H1 (cell line): ENCODE measurements around the gene BCL2. TPM values are rescaled to one million over a fixed set of nuclear protein-coding genes. Genes with fewer than 3 reads are reported as not detected.

ENCODE experiments used
- CTCF ChIA-PET: fragments of 300-600 bp; sonication (Branson Sonifier 250); formaldehyde crosslinking; loops from one replicate; lab custom pipeline; 2021; ENCODE audit not compliant: partially characterized antibody; lab: Charles Lee
- POLR2A ChIA-PET: fragments of 300-600 bp; sonication (Branson Sonifier 250); formaldehyde crosslinking; loops from one replicate; lab custom pipeline; 2021; ENCODE audit warnings: inconsistent platforms; ENCODE audit not compliant: partially characterized antibody; lab: Charles Lee
- DNase-seq, 2 experiments: peaks; one replicate each; pipeline versions ENCODE4 v3.0.0 to v3.0.0-alpha.2; 2010 to 2022; ENCODE audit warnings: low spot score in 2 of 2, low read depth in 1 of 2, mixed read lengths in 1 of 2
- FAIRE-seq: peaks from 2 replicates; lab custom pipeline; 2011; peaks lifted over from hg19 to GRCh38; lab: Jason Lieb, UNC
- H2AFZ ChIP-seq: 2 replicates; pipeline ENCODE4 v1.8.1; 2012; ENCODE audit warnings: low read length, inconsistent platforms
- H2AK5ac ChIP-seq: 2 replicates; pipeline ENCODE4 v1.6.1; 2013; ENCODE audit warnings: low read depth, low read length
- H2BK120ac ChIP-seq: replicated peaks from 2 replicates; pipeline ENCODE3; 2013; ENCODE audit warnings: low read depth, low read length, inconsistent platforms
- H2BK12ac ChIP-seq: 2 replicates; pipeline ENCODE4 v1.6.1; 2013; ENCODE audit warnings: low read depth, low read length
- H2BK15ac ChIP-seq: 2 replicates; pipeline ENCODE4 v1.6.1; 2013; ENCODE audit warnings: low read length
- H2BK20ac ChIP-seq: 2 replicates; pipeline ENCODE4 v1.6.1; 2013; ENCODE audit warnings: low read length
- H2BK5ac ChIP-seq: 2 replicates; pipeline ENCODE4 v1.6.1; 2013; ENCODE audit warnings: low read depth, low read length
- H3K14ac ChIP-seq: 2 replicates; pipeline ENCODE4 v1.6.1; 2013; ENCODE audit warnings: inconsistent platforms; ENCODE audit not compliant: insufficient read length
- H3K18ac ChIP-seq: 2 replicates; pipeline ENCODE4 v1.6.1; 2013; ENCODE audit warnings: low read length; ENCODE audit errors: extremely low read depth
- H3K23ac ChIP-seq: 2 replicates; pipeline ENCODE4 v1.6.1; 2013; ENCODE audit warnings: inconsistent platforms; ENCODE audit not compliant: insufficient read length
- H3K23me2 ChIP-seq: 2 replicates; pipeline ENCODE4 v1.6.1; 2013; ENCODE audit warnings: low read depth, low read length
- H3K27ac ChIP-seq: 2 replicates; pipeline ENCODE4 v1.6.1; 2011; ENCODE audit warnings: low read depth, low read length, inconsistent platforms
- H3K27me3 ChIP-seq, 4 experiments: replicated peaks in 1 of 4; 1 replicate in 1 of 4; 2 replicates in 3 of 4; pipeline versions ENCODE4 v1.6.1 to v1.8.1; 2011 to 2013; ENCODE audit warnings: low read length in 3 of 4, mild to moderate bottlenecking in 3 of 4, inconsistent platforms in 2 of 4, mixed read lengths in 2 of 4, moderate library complexity in 1 of 4; ENCODE audit not compliant: control insufficient read depth in 3 of 4, insufficient read depth in 3 of 4; ENCODE audit errors: extremely low read depth in 1 of 4
- H3K36me3 ChIP-seq, 4 experiments: 2 replicates each; pipeline versions ENCODE4 v1.6.1 to v1.8.1; 2011 to 2013; ENCODE audit warnings: mild to moderate bottlenecking in 4 of 4, low read length in 3 of 4, moderate library complexity in 2 of 4, control low read depth in 1 of 4, inconsistent platforms in 1 of 4; ENCODE audit not compliant: insufficient read depth in 4 of 4, control insufficient read depth in 2 of 4
- H3K4ac ChIP-seq: replicated peaks from 2 replicates; pipeline ENCODE3; 2013; ENCODE audit warnings: low read length, low read depth, mixed read lengths, inconsistent platforms; ENCODE audit not compliant: insufficient read length
- H3K4me1 ChIP-seq, 4 experiments: replicated peaks in 1 of 4; 1 replicate in 1 of 4; 2 replicates in 3 of 4; pipeline versions ENCODE4 v1.6.1 to v1.8.1; 2011 to 2013; ENCODE audit warnings: low read length in 3 of 4, inconsistent platforms in 2 of 4, mixed read lengths in 1 of 4; ENCODE audit not compliant: insufficient read depth in 4 of 4, control insufficient read depth in 3 of 4
- H3K4me2 ChIP-seq, 2 experiments: 2 replicates each; pipeline versions ENCODE4 v1.6.1 to v1.8.1; 2011 to 2013; ENCODE audit warnings: low read depth in 2 of 2, low read length in 2 of 2, control low read depth in 1 of 2, inconsistent platforms in 1 of 2, mild to moderate bottlenecking in 1 of 2; ENCODE audit not compliant: insufficient read depth in 1 of 2
- H3K4me3 ChIP-seq, 4 experiments: fragments of 200-600, 300-600 bp in 1 of 4; sonication (generic), shearing (Covaris generic), sonication (Bioruptor Twin) in 1 of 4; 2 replicates each; pipeline versions ENCODE4 v1.5.1 to v1.8.1; 2011 to 2016; ENCODE audit warnings: low read length in 4 of 4, low read depth in 3 of 4, control low read depth in 2 of 4, inconsistent platforms in 2 of 4, mild to moderate bottlenecking in 2 of 4, mixed read lengths in 1 of 4, moderate library complexity in 1 of 4; ENCODE audit not compliant: insufficient read depth in 2 of 4; ENCODE audit errors: extremely low read depth in 1 of 4
- H3K56ac ChIP-seq: replicated peaks from 2 replicates; pipeline ENCODE3; 2013; ENCODE audit warnings: low read depth, mild to moderate bottlenecking, mixed read lengths, low read length, inconsistent platforms; ENCODE audit not compliant: insufficient read length
- H3K79me1 ChIP-seq: 2 replicates; pipeline ENCODE4 v1.6.1; 2013; ENCODE audit warnings: low read depth, low read length, control low read depth
- H3K79me2 ChIP-seq, 2 experiments: 2 replicates each; pipeline versions ENCODE4 v1.6.1 to v1.8.1; 2012 to 2013; ENCODE audit warnings: low read length in 2 of 2, mild to moderate bottlenecking in 2 of 2, inconsistent platforms in 1 of 2; ENCODE audit not compliant: insufficient read depth in 2 of 2, control insufficient read depth in 1 of 2
- H3K9ac ChIP-seq, 4 experiments: replicated peaks in 1 of 4; 1 replicate in 1 of 4; 2 replicates in 3 of 4; pipeline versions ENCODE4 v1.6.1 to v1.8.1; 2011 to 2013; ENCODE audit warnings: low read depth in 3 of 4, low read length in 3 of 4, control low read depth in 2 of 4, mild to moderate bottlenecking in 2 of 4, moderate library complexity in 2 of 4, inconsistent platforms in 1 of 4; ENCODE audit errors: extremely low read depth in 1 of 4
- H3K9me3 ChIP-seq, 2 experiments: 2 replicates each; pipeline versions ENCODE4 v1.6.1 to v1.8.1; 2012 to 2013; ENCODE audit warnings: mild to moderate bottlenecking in 2 of 2, moderate library complexity in 2 of 2, control low read depth in 1 of 2, inconsistent platforms in 1 of 2, low read depth in 1 of 2, low read length in 1 of 2, mixed read lengths in 1 of 2; ENCODE audit not compliant: insufficient read depth in 2 of 2
- H4K20me1 ChIP-seq, 2 experiments: replicated peaks in 1 of 2; 2 replicates each; pipeline versions ENCODE3 to v1.8.1; 2011 to 2013; ENCODE audit warnings: inconsistent platforms in 2 of 2, low read length in 2 of 2, mild to moderate bottlenecking in 1 of 2; ENCODE audit not compliant: insufficient read depth in 2 of 2, control insufficient read depth in 1 of 2
- H4K5ac ChIP-seq: 2 replicates; pipeline ENCODE4 v1.6.1; 2013; ENCODE audit warnings: low read length, low read depth, mixed read lengths, inconsistent platforms; ENCODE audit not compliant: insufficient read length
- H4K8ac ChIP-seq: 2 replicates; pipeline ENCODE4 v1.8.0; 2013; ENCODE audit warnings: mild to moderate bottlenecking, moderate library complexity, low read length, inconsistent platforms; ENCODE audit not compliant: insufficient read depth; ENCODE audit errors: extremely low read depth
- H4K91ac ChIP-seq: replicated peaks from 2 replicates; pipeline ENCODE3; 2013; ENCODE audit warnings: low read length, mixed read lengths, inconsistent platforms; ENCODE audit not compliant: insufficient read length
- BRCA1 ChIP-seq: IDR thresholded peaks from 2 replicates; pipeline ENCODE4 v1.6.1; 2012; ENCODE audit warnings: low read depth, low read length, improper control_type of control experiment
- CBX5 ChIP-seq: fragments of 300-800, 300-1000 bp; sonication (generic); IDR thresholded peaks from 2 replicates; pipeline ENCODE4 v1.7.1; 2016; ENCODE audit warnings: antibody characterized with exemption, low read length, low read depth
- JUN ChIP-seq: IDR thresholded peaks from 2 replicates; pipeline ENCODE4 v1.6.1; 2011; ENCODE audit warnings: low read depth, mild to moderate bottlenecking, improper control_type of control experiment, low read length
- JUND ChIP-seq: IDR thresholded peaks from 2 replicates; pipeline ENCODE4 v1.6.1; 2011; ENCODE audit warnings: mild to moderate bottlenecking, improper control_type of control experiment, low read length
- POLR2AphosphoS5 ChIP-seq: IDR thresholded peaks from 2 replicates; pipeline ENCODE4 v1.6.1; 2011; ENCODE audit warnings: low read depth, low read length
- RAD21 ChIP-seq, 2 experiments: IDR thresholded peaks in 1 of 2; conservative IDR thresholded peaks in 1 of 2; 2 replicates each; pipeline ENCODE4 v1.6.1; 2011; ENCODE audit warnings: low read depth in 2 of 2, low read length in 2 of 2, improper control_type of control experiment in 1 of 2, inconsistent platforms in 1 of 2, mild to moderate bottlenecking in 1 of 2, moderate library complexity in 1 of 2
- RNF2 ChIP-seq: fragments of 200-900, 300-1000 bp; sonication (generic); IDR thresholded peaks from 2 replicates; pipeline ENCODE4 v1.7.1; 2016; ENCODE audit warnings: borderline replicate concordance, low read depth, mild to moderate bottlenecking, antibody characterized with exemption, low read length; ENCODE audit not compliant: poor library complexity, severe bottlenecking; ENCODE audit errors: missing control alignments
- SIX5 ChIP-seq: IDR thresholded peaks from 2 replicates; pipeline ENCODE4 v1.6.1; 2011; ENCODE audit warnings: mild to moderate bottlenecking, low read depth, low read length
- TAF1 ChIP-seq: IDR thresholded peaks from 2 replicates; pipeline ENCODE4 v1.6.1; 2011; ENCODE audit warnings: mild to moderate bottlenecking, low read depth, low read length
- WGBS, 2 experiments: shearing (Covaris generic) in 1 of 2; methylation state at CpG; one replicate each; pipeline versions ENCODE4 v1.1.6 to v1.1.7; 2013 to 2015; ENCODE audit warnings: low lambda C conversion rate in 2 of 2, mixed read lengths in 2 of 2, inconsistent platforms in 1 of 2, low coverage in 1 of 2, missing lambda C conversion rate in 1 of 2; ENCODE audit not compliant: insufficient replicate concordance in 2 of 2, insufficient coverage in 1 of 2, insufficient read length in 1 of 2; ENCODE audit errors: extremely low coverage in 1 of 2, missing lambda C conversion rate in 1 of 2; 5-methylcytosine and 5-hydroxymethylcytosine counted together
- polyA plus RNA-seq, 7 experiments: library from polyadenylated mRNA; depleted of rRNA in 3 of 7; stranded (reverse) in 5 of 7; unstranded in 2 of 7; fragments of >200 nt in 5 of 7; fragments of 200-250 nt in 2 of 7; gene quantifications; 1 replicate in 5 of 7; 2 replicates in 1 of 7; 4 replicates in 1 of 7; pipeline versions ENCODE4 v1.2.1 to v1.2.3, GENCODE V29; 2011 to 2013; ENCODE audit warnings: missing spikeins in 2 of 7, mixed read lengths in 2 of 7
- total RNA-seq: library from RNA; stranded (reverse); fragmentation: NEBNext Ultra II Directional; extraction: Animal tissue kit (Norgen Biotek cat#: 25700); gene quantifications from 2 replicates; pipeline ENCODE4 v1.2.1, GENCODE V29; 2021
- TF ChIP-seq, protein P1 (sequence below), 3 experiments: IDR thresholded peaks; 1 replicate in 2 of 3; 2 replicates in 1 of 3; pipeline versions ENCODE4 v1.5.1 to v1.6.1; 2011; ENCODE audit warnings: low read length in 3 of 3, mild to moderate bottlenecking in 3 of 3, inconsistent platforms in 2 of 3, low read depth in 1 of 3, moderate library complexity in 1 of 3; ENCODE audit not compliant: insufficient read depth in 1 of 3; ENCODE audit errors: control extremely low read depth in 1 of 3

Gene BCL2
- total and polyA plus RNA-seq, 2 of the 8 experiments (the other 6 are each of a cell fraction or from before 2014, with no cell fraction given) = 0.59 to 4.5 TPM

DNA sequence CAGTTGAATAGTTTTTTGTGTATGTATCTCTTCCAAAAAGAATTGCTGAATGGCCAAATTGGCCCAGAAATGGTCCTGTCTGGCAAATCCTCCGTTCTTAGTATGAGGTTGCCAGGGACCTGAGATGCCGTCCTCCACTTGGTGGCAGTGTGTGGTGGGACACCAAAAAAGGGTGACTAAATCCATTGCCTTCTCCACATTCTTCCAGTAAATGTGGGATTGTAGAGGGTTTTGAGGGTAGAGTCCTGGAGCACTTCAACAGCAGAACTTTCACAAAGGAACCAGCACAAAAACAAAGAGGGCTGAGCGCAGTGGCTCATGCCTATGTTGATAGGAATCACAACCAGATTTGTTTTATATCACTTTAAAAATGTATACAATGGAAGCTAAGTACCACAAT is 199.9 kb downstream of the BCL2 start:
- H2BK15ac ChIP-seq = no peak overlapping the region
- no peaks in the 10 kb centered on the region for H4K20me1 ChIP-seq
- H3K18ac ChIP-seq = no peak overlapping the region
- H3K9me3 ChIP-seq = no peaks in the 10 kb centered on the region
- no peak overlapping the region for H2BK5ac ChIP-seq
- DNase-seq (peak in 1 of 2 experiments; percentile 3), FAIRE-seq (peak; percentile 92)
- H3K56ac ChIP-seq = no peak overlapping the region
- H3K4me2 ChIP-seq = no peak overlapping the region
- no peak overlapping the region for H2AFZ ChIP-seq
- no peaks in the 10 kb centered on the region for H3K79me1 ChIP-seq
- CTCF ChIA-PET = interaction anchor here (0.6 to 4.7 kb wide), 11 partner anchors 12 to 204 kb away, joined by 3 to 36 read pairs (median 3); no protein-coding TSS in a partner anchor
- no peak overlapping the region for H3K4ac ChIP-seq
- no peaks in the 10 kb centered on the region for H3K4me1 ChIP-seq
- H3K9ac ChIP-seq = no peak overlapping the region
- no peak overlapping the region for H2BK20ac ChIP-seq
- no peaks in the 10 kb centered on the region for H3K27me3 ChIP-seq
- H3K23ac ChIP-seq = no peak overlapping the region
- no peak overlapping the region for H3K27ac ChIP-seq
- H3K79me2 ChIP-seq = no peaks in the 10 kb centered on the region
- H4K91ac ChIP-seq = no peak overlapping the region
- POLR2A ChIA-PET = no interaction called here
- TF ChIP-seq POLR2AphosphoS5 (no peak), JUND (no peak), SIX5 (no peak), RAD21 (IDR thresholded peaks at IDR 0.05 in 1 of 2, conservative IDR thresholded peaks at IDR 0.05 in 1 of 2; ENCODE audit: low read depth in 2 of 2, low read length in 2 of 2) (peak; percentile 71 to 79), CBX5 (no peak), BRCA1 (no peak), JUN (no peak), RNF2 (no peak), TAF1 (no peak)
- TF ChIP-seq, protein P1, sequence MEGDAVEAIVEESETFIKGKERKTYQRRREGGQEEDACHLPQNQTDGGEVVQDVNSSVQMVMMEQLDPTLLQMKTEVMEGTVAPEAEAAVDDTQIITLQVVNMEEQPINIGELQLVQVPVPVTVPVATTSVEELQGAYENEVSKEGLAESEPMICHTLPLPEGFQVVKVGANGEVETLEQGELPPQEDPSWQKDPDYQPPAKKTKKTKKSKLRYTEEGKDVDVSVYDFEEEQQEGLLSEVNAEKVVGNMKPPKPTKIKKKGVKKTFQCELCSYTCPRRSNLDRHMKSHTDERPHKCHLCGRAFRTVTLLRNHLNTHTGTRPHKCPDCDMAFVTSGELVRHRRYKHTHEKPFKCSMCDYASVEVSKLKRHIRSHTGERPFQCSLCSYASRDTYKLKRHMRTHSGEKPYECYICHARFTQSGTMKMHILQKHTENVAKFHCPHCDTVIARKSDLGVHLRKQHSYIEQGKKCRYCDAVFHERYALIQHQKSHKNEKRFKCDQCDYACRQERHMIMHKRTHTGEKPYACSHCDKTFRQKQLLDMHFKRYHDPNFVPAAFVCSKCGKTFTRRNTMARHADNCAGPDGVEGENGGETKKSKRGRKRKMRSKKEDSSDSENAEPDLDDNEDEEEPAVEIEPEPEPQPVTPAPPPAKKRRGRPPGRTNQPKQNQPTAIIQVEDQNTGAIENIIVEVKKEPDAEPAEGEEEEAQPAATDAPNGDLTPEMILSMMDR (IDR thresholded peaks at IDR 0.05; ENCODE audit: control extremely low read depth in 1 of 3, insufficient read depth in 1 of 3, low read depth in 1 of 3, low read length in 3 of 3) = peak; percentile 62 to 71 (median 69)
- H2BK12ac ChIP-seq = no peak overlapping the region
- H3K14ac ChIP-seq = no peak overlapping the region
- H4K5ac ChIP-seq = no peak overlapping the region
- no peaks in the 10 kb centered on the region for H3K23me2 ChIP-seq
- no peak overlapping the region for H2BK120ac ChIP-seq
- no peak overlapping the region for H4K8ac ChIP-seq
- no peak overlapping the region for H2AK5ac ChIP-seq
- 61% methylated on average over 3 of the region's 3 CpGs; no CpG with 5 or more reads in 1 of the 2 experiments for WGBS, 2 experiments
- no peaks in the 10 kb centered on the region for H3K36me3 ChIP-seq
- H3K4me3 ChIP-seq = no peak overlapping the region
